T-helper 9 cell (primary cell): ENCODE results near the gene FAF1.
"Not testable (repeated sequence)": the region's sequence is repeated elsewhere in the genome, so short reads cannot be mapped to it uniquely, and the experiment has no call there.

Experiments
- DNase-seq: peaks from one replicate; pipeline ENCODE4 v3.0.0-alpha.2; 2020
- total RNA-seq, 2 donors: gene quantifications; one replicate each; lab custom pipeline; 2026; lab: John Stamatoyannopoulos, UW

FAF1 gene
- total RNA-seq: 64.9 to 68.0 reads per million in 2 donors

DNA sequence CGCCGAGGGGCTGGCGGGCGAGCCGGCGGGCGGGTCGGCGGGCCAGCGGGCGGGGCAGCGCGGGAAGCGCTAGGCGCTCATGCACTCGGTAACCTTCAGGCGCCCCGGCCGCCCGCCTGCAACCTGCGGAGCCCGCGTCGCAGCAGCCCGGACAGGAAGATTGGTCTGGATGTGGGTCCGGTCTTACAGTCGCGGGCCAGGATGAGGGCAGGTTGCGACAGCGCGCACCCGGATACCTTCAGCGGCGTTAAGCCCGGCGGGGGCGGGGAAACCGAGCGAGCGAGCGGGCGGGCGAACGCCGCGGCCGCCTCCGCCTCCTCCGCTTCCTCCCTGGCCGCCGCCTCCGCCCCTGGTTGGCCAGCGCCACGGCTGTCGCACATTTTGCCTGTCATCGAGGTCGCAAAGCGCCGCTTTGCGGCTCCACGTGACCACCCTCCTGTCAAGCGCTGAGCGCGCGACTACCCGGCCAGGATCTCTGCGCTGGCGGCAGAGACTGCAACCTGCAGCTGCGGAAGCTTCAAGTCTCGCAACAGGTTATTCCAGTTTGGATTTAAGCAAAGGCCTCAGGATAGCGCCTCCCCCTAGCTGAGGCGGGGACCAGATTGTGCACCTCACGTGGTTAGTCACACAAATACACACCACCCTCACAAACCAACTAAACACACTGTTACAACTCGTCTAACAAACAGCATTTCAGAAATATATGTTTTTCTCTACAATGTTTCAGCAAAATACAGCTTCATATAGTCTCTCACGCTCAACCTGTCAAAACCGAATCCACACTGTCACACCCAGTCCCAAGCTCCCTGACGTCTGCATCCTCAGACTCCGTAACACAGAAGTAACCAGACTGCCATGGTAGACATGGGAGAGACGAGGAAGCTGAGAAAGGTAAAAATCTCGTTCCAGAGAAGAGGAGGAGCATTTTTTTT, at the start of gene FAF1:
Gene FAF1 (minus strand): TSS at position 355 of the 932 bp plus-strand sequence. CDS start 456 bp downstream, outside the sequence.
- DNase-seq: peak; percentile 95

DNA sequence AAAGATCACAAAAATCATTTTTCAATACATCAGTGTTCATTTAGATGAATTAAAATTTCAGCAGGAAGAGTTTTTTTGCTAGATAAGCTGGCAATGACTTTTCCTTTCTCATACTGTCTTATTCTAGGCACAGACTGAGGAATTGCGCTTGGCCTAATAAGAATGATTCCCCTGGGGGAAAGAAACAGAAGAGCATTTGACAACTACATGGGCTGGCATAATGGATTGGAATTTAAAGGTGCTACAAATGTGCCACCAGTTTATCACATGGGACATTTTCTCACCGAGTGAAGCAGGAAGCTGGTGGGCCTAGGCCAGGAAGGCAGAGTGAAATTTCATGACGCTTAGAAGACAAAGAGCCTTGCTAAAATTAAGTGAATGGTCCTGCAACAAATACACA, 49.3 kb upstream of the FAF1 start:
- DNase-seq: no peak

DNA sequence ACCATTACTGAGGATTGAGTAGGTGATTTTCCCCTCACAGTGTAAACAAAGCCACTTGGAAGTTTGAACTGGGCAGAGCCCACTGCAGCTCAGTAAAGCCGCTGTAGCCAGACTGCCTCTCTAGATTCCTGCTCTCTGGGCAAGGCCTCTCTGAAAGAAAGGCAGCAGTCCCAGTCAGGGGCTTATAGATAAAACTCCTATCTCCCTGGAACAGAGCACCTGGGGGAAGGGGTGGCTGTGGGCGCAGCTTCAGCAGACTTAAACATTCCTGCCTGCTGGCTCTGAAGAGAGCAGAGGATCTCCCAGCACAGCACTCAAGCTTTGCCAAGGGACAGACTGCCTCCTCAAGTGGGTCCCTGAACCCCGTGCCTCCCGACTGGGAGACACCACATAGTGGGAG, 45.5 kb upstream of the FAF1 start:
- not testable (repeated sequence) for DNase-seq

DNA sequence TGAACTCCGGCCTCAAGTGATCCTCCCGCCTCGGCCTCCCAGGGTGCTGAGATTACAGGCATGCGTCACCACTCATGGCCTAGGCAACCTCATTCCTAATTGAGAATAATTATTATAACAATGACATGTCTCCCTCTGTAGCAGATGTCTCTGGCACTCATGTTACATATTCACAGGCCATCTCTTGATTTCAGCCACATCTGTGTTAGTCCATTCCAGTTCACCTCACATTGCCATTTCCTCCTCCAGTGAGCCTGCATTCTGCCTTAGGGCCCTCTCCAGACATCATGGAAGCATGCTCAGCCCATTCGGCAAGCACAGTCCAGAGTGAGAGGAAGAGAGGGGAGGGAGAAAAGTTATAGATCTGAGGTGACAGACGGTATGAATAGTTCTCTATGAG, 42.4 kb upstream of the FAF1 start:
- no peak for DNase-seq

DNA sequence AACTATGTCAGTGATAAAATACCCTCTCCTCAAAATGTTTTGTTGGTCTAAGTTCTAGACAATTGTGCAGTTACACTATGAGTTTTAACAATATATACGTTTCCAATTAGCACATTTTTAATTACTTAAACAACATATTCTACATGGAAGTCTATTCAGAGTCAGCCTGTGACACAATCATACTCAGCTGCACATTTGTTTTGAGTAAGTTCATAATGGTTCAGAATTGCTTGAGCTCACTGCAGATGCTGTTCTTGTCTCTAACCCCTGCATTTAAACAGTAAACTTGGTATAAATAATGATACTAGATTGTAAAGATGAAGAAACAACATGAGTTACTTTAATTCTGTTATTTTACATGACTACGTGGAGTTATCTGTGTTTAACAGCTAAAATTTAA, 40.6 kb upstream of the FAF1 start:
- DNase-seq: no peak

DNA sequence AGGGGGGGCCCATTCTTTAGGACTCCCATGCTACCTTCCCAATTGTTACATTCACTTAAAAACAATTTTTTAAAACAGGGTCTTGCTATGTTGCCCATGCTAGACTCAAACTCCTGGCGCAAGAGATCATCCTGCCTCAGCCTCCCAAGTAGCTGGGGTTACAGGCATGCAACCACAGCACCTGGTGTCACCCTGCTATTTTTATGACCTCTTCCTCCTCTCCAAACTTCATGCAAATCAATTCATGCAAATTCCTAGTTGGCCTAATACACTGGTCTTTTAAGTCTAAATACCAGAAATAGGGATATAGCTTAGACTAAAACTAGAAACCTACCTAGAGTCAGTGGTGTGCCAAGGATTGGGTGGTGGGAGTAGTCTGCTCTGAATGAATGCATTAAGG, 40.1 kb upstream of the FAF1 start:
- DNase-seq: no peak

DNA sequence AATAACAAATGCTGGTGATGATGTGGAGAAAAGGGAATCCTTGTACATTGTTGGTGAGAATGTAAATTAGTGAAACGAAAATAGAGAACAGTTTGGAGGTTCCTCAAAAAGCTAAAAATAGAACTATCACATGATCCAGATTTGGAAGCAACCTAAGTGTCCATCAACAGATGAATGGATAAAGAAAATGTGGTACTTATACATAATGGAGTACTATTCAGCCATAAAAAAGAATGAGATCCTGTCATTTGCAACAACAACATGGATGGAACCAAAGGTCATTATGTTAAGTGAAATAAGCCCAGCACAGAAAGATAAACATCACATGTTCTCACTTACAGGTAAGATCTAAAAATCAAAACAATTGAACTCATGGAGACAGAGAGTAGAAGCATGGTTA, 39.3 kb upstream of the FAF1 start:
- not testable (repeated sequence) for DNase-seq

DNA sequence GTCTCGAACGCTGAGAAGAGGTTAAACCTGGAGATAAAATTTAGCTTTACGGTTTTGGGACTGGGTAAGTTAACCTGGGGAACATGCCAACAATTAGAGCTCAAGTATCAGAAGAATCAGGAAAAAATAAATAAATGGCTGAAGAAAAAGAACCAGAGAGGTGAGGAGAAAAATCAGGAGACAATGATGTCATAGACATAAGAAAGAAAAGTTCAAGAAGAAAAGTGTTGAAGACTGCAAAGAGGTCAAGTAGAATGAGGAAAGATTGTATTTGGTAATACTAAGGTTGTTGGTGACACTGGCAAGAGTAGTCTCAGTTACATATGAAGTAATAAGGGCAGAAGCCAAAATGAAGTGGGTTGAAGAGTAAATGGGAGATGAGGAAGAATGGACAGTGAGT, 36.0 kb upstream of the FAF1 start:
- no peak for DNase-seq

DNA sequence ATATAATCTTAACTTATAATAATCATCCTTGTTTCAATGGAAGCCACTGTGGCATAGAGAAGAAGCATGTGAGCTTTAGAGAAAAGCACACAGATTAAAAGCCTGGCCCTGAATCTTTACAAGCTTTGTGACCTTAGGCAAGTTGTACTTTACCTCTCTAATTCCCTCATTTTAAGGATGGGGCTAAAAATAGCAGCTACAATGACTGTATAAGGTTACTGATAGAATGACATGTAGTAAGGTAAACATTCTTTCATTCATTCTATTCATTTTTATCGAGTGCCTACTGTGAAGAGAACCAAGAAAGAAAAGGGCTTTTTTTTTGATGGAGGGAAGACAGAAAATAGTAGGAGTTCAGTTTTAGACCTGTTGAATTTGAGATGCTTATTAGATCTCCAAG, 35.6 kb upstream of the FAF1 start:
- DNase-seq: no peak

DNA sequence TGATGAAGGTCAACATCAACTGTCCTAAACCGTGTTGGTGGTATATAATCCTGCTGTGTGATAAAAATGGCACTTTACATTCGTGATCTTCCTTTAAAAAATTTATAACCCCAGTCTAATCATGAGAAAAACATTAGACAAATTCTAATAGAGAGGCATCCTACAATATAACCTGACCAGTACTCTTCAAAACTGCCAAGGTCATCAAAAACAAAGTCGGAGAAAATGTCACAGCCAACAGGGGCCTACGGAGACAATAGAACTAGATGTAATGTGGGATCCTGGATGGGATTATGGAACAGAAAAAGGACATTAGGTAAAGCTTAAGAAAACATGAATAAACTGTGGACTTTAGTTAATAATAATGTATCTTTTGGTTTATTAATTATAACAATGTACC, 34.9 kb upstream of the FAF1 start:
- DNase-seq: no peak

DNA sequence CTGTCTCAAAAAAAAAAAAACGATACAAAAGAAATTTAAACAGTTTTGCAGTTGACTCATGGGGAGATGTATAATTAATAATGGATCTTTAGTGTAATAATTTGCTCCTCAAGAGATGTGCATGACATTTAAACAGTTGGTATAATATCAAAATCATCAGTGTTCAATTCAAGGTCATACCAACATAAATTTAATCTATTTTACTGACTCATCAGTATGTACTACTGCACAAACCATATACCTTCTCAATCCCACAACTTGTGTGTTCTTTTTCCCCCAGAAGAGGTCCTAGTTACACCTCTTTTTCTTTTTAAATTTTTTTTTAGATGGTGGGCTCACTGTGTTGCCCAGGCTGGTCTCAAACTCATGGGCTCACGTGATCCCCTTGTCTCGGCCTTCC, 33.6 kb upstream of the FAF1 start:
- DNase-seq: no peak

DNA sequence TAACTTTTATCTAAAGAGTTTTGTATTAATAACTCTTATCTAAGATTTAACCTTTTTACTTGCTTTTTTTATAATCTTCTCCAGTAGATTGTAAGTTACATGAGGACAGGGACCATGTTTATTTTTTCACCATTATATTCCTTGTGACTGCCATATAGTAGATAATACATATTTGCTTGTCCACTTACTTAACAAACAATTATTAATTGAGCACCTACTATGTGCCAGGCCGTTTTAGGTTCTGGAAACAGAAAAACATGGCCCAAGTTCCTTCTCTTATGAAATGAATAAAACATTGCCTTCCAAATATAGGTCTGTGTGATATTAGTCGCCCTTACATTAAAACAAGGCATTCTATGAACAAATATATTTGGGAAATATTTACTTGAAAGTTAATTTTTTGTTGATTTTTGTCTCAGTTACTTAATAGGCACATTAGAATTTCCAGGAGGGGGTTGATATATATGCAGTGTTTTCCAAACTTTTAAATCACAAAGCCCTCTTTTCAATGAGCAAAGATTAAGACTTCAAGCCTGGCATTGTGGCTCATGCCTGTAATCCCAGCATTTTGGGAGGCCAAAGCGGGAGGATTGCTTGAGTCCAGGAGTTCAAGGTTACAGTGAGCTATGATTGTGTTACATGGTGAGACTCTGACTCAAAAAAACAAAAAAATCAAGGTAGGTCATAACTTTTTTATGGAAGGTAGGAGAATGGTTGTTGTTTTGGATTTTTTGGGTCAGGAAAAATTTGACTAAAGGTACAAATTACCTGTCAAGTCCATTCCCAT, 32.7 kb upstream of the FAF1 start:
- DNase-seq: no peak

DNA sequence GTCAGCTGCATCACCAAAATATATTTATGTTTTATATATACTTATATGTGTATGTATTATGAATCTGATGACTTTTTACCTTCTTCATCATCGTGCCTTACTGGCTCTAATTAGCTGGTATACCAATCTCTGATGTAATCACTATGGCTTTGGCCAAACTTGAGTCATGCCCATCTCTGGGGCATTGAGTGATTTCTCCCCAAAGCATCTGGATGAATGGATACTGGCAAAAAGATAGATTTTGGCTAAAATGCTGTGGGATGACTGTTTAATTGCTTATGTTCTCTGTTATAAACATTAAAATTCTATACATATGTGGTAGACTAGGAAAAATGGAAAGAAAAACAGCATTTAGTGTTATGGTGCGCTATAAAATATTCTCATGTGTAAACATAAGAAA, 29.6 kb upstream of the FAF1 start:
- DNase-seq: no peak

DNA sequence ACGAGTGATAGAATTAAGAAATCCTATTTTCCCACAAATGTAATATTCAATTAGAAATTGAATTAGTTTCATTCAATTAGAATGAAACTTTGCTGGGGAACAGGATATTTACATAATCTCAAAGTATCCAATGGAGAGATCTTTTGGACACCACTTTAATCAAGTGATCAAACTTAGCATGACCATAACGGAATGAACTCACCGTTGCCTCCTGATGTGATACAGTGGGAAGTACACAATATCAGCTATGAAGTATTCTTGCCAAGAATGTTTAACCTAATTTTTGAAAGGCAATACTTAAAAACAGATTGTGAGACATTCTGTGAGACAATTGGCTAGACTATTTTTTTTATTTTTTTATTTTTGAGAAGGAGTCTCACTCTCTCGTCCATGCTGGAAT, 26.6 kb upstream of the FAF1 start:
- no peak for DNase-seq

DNA sequence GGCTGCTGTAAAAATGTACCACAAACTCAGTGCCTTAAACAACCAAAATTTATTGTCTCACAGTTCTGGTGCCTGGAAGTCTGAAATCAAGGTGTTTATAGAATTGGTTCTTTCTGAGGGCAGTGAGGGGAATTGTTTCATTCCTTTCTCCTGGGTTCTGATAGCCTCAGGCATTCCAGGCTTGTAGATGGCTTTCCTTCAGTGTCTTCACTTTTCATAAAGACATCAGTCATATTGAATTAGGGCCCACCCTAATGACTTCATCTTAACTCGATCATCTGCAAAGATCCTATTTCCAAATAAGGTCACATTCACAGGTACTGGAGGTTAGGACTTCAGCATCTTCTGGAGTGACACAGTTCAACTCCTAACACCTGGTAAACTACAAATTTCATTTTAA, 25.0 kb upstream of the FAF1 start:
- no peak for DNase-seq

DNA sequence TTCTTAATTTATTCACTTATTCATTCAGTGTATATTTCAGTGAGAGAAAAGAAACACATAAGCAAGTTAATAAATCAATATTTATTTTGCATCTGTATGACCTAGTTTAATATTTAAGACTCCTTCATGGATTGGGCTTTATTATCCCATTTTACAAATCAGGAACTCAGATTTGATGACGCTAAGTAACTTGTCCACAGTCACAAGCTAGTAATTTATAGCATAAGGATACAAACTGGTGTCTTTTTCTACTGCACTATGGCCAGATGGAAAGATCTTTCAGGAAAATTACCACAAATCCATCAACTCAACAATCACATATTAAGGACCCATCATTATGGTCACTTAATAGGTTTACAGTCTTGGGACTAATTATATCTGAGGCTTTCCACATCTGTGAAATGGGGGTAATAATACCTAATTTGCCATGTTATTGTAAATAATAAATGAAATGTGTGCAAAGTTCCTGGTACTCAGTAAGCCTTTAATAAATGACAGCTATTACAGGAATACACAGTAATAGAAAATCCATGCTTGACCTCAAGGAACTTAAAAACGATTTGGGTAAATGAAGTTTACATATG, 23.2 kb upstream of the FAF1 start:
- DNase-seq: no peak

DNA sequence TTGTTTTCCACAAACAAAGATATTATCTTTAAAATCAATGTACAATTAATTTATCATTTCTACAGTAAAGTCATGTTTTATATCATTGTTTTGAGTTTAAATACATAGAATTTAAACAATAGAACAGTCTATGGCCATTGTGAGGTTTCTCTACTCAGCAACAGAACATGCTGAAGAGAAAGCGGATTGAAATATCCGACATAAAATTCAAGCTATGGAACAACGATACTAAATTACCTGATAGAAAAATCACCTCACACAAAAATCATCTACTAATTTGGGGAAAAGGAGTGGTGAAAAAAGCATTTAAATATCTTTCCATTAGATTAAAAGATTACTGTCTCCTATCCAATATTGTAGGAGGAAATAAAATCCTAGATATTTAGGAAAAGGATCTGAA, 22.5 kb upstream of the FAF1 start:
- DNase-seq: no peak

DNA sequence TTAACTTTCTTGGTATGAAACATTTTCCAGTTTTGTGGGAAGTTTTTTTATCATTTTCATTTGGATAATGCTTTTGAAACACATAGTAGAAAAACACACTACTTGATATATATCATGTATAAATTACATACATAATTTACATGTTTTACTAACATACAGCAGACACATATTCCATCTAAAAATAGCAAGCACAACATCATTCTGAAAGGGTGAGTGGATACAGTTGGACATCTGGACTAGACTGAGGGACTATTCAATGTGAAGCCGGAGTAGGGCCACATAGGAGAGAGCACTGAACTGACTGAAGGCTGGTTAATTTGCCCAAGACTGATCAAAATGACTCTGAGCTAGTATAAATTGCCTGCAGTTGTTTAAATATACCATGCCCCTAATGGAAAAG, 21.7 kb upstream of the FAF1 start:
- no peak for DNase-seq

DNA sequence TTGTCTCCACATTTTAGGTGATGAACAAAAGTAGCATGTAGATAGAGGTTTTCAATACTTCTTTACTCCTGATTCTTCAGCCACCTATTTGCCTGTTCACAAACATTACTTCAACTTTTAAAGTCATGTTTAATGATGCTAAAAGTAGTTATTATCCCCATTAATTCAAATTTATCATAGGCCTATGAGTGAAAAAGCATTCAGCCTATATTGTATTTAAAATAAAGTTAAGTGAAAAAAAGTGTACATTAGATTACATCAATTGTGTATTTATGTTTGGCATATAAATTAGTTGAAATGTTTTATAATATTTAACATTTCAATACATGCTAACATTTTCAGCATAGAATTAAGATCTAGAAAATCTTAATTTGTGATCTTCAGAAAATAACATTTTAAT, 20.4 kb upstream of the FAF1 start:
- DNase-seq: no peak

DNA sequence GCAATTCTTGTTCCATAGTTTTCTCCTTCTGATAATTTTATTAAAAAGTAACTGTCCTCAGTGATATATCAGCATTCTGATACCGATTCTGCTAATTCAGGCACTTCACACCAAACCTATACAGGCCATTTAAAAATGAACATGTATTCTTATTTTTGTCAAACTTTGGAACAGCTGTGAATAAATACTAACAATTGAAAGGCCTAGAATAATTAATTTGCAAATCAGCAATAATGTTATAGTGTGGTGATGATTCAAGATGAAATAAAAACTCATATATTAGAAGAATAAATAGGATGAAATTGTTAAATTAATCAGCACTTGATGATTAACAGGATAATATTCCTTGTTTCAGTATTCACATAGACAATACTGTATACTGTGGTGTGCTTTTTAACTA, 19.9 kb upstream of the FAF1 start:
- no peak for DNase-seq

DNA sequence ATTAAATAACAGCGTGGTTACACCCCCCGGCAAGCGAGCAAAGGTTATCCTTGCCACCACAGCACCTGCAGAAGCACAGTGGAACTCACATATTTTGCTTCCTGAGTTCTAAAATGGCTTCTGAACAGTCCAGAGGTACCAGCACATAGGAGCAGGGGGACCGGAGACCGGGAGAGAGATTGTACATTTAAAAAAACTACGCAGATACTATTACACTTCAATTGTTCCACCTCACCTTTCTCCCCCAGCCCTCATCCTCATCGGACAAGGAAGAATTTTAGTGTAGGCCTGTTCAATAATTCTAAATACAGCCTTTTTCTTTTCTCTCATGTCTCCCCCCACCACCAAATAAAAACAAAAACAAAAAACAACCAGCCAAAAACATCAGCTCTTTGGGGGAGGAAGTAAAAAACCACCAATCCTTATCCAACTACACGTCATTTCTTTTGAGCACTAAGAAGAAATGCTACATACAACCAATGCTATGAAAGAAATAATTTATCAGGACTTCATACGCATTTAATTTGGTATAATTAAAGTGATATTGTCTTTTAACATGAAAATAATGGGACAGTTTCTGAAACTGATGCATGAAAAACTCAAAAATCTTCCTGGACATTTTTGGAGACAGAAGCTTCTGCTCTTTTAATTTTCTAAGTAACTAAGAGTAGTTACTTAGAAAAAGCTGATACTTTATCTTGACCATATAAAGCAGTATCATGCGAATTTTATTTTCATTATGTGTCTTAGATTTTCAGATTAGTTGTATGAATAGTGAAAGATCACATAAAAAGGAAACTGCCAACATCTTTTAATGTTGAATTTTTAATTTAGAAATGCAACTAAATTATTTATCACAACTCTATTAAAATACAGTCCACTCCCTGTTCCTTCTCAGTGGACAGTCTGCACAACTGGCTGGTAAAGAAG, 19.1 kb upstream of the FAF1 start:
- no peak for DNase-seq

DNA sequence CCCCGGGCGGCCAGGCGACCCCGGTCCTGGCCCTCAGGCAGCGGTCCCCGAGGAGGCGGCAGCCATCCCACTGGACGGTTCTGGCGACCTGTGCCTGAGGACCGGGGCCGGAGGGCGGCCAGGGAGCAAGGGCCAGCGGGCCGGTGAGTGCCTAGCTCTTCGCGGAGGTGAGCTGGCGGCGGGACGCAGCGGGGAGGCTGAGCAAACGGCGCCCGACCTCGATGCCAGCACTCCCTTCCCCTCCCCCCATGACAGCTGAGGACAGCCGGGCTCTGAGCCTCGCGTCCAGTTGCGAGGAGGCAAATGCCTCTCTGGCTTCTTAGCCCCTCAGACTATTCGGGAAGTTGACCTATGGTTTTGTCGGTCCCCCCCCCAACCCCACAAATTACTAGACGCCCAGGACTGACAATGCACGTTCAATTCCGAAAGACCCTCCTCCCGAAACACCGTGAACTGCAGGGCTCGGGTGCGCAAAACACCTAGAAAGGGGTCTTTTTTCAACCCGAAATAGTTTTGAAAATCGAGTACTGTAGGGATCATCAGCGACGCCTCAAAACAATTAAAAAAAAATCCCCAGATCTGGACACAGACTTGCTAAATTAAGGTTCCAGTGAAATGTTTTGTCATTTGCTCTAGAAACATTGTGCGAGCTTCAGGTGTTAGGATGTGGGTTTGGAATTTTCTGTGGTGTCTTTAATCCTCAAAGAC, 18.2 kb upstream of the FAF1 start:
- no peak for DNase-seq
